Hematopoietic multipotent progenitor cell treated with erythropoietin and hydrocortisone succinate and interleukin-3 and kit ligand, for 4 days (in vitro differentiated cells): ENCODE results near the gene SGCD.
"Not testable (repeated sequence)": the region's sequence is repeated elsewhere in the genome, so short reads cannot be mapped to it uniquely, and the experiment has no call there.

Experiments
- DNase-seq: peaks from one replicate; pipeline ENCODE4 v3.0.0-alpha.2; 2015

The SGCD gene

DNA sequence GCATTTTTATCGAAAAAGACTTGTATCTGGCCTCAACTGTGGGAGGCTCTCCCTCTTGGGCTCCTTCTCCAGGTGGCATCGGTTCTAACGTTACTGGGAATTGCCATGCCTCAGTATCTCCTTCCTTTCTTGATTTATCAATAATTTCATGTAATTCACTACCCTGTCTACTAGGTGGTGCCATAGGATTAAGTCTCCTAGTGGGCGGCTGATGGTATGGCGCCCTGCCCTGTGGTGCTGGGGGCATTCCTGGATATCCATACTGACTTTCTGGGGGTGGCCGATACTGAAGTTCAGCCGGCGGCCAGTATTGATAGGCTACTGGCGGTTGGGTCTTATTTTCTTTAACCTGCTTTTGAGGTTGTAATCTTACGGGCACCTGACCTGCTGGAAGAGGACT, 337.9 kb downstream of the SGCD start:
- DNase-seq = not testable (repeated sequence)

DNA sequence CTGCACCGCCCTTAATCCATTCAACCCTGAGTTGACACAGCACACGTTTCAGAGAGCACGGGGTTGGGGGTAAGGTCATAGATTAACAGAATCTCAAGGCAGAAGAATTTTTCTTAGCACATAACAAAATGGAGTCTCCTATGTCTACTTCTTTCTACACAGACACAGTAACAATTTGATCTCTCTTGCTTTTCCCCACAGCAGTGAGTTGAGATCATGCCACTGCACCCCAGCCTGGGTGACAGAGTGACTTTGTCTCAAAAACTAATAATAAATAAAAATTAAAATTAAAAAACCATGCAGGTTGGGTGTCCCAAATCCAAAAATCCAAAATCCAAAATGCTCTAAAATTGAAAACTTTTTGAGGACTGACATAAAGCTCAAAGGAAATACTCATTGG, 339.7 kb downstream of the SGCD start:
- not testable (repeated sequence) for DNase-seq

DNA sequence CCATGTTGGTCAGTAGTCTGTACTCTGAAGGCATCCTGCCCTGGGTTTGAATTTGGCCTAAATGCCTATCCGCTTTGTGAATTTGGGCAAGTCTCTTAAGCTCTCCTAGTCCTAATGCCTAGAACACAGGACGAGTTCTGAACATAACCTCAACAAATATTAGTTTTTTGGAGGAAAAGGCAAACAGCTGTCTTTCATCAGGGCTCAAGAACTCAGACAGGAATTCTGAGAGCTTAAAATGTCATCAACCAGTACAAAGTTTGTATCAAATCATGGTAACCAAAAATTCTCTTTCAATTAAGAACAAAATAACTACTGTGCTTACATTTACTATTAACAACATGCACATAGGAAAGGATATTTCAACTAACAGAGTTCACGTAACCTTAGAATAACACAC, 340.7 kb downstream of the SGCD start:
- DNase-seq = no peak

DNA sequence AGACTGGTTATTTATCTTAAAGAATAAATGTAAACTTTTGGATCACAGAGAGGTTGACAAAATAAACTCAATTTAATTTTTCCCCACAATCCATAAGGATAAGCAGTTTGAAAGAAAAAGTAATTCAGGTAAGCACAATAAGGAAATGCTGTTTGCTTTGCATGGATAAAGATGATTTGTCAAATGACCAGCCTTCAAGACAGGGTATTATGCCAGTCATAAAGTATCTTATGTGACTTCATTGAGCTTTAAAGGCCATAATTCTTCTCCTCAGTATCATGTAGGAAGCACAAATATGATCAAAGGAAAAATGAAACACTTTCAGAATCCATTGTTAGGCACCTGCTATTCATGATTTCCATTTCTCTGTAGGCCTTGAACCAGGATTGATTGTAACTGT, 342.5 kb downstream of the SGCD start:
- no peak for DNase-seq

DNA sequence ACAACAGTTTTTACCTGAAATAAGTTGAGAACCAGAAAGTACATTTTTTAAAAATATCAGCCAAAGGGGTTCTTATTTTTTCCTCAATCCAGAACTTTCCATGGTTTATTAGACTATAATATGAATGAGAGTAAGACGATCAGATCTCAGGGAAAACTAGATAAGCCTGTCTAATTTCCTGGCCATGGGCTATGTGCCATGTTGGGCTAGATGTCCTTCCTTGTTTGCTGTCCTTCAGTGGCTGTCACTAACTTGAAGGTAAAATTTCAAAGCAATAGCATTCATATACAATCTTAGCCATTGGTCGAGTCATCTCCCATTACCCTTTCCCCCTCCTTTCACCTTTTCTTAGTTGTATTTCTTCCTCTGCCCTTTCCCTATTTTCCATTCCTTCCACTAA, 343.7 kb downstream of the SGCD start:
- no peak for DNase-seq

DNA sequence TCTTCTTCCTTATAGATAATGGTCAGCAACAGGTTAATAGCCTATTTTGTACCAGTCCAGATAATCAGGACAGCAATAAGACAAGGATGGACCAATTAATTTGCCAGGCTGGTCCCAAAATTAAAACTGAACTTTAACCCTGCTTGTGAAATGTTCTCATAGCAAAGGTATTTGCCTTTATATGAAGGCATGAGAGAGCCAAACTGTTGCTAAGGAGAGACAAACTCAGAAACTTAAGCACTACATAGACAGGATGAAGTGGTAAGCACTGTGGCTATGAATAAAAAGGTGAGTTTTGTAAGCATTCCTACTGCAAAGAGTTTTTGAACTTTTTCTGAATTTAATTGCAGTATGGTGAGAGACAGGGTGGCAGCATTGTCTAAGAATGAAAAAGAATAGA, 348.4 kb downstream of the SGCD start:
- no peak for DNase-seq

DNA sequence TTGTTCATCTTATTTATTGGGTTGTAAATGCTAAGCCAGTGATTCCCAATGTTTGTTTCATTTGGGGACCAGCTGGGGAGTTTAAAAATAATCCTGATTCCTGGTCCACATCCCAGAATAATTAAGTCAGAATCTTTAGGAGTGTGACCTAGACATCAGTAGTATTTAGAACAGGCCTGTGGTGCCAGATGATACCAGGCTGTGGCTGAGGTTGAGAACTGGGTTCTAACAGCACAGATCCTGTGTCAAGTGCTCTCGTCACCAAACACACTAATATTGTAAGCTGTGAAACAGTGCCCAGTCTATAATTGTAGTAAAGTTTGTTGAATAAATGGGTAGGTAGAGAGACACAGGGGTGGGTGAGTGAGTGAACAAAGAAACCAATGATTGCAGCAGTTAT, 351.0 kb downstream of the SGCD start:
- DNase-seq = no peak

DNA sequence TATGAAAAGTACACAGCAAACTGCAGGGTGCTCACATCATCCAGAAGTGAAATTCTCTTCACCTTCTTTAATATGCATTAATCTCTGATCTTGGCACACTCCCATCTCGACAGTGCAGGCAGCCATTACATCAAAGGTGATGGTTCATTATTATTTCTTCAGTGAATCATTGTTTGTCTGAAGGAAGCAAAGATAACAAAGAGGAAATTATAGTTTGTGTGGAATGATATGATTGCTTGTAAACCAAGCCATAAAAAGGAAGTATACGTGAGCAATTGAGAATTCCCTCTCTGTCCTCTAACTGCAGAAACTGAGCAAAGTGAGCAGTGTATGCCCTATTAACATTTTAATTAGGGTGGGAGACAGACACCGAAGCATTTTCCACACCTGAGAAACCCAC, 351.5 kb downstream of the SGCD start:
- DNase-seq = no peak

DNA sequence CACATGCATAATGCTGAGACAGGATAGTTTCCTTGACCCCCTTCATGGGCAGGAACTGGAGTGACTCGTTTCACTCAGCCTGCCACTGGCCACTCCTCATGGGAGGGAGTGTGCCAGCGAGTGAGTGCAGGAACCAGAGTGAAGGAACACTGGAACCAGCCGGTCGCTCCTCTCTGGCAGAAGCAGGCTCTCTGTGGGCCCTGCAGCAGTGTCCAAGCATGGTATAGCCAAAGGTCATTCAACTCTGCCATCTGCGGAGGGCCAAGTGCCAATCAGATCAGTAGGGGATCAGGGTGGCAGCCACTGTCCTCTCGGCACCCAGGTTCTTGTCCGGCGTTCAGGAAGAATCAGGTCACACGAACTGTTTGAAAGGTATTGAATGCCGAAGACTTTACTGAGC, 353.9 kb downstream of the SGCD start:
- DNase-seq = no peak

DNA sequence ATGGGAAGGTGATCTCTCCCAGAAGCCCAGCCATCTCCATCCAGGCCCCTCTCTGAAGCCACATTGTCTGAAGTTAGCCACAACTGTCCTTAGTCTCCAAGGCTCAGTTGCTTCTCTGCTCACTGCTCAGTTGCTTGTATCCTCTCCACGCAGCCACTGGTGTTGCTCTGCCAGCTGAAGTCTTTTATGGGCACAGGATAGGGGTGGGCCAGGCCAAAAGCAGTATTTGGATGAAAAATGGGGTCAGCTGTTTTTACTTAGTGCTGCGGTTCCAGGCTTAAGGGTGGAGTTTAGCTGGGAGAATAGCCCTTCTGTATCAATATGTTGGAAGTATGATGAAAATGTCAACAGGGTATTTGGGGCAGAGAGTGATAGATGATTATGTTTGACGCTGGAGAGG, 354.3 kb downstream of the SGCD start:
- no peak for DNase-seq

DNA sequence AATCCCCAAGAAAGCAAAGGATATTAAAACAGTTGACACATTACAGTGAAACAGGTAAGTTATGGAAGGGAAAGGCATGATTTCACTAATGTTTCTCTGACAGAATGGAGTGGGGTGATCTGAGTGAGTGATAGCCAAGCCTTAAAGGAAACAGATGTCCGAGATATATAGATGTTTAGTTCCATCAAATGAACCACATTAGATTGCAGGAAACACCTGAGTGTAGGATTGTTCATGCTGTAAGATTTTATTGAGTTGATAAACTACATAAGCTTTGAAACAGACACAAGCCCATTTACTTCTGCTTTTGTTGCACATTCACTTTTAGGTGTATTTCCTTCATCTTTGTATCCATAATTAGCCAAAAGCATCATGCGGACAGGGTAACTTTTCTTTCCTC, 356.0 kb downstream of the SGCD start:
- DNase-seq = no peak

DNA sequence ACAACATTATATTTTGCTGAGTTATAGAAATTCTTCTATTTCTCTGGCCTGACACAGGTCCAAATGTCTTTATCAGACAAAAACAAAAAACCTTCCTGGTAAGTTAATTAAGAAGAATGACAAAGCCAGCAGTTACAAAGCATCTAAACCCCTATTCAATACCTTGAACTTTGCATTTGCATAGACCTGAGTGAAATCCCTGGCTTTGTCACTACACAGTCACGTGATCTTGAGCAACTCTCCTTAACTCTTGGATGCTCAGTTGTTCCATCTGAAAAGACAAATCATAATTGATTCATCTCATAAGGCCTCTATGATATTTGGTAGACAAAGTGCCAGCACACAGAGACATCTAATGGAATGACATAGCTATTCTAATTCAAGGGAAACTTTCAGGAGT, 356.5 kb downstream of the SGCD start:
- no peak for DNase-seq

DNA sequence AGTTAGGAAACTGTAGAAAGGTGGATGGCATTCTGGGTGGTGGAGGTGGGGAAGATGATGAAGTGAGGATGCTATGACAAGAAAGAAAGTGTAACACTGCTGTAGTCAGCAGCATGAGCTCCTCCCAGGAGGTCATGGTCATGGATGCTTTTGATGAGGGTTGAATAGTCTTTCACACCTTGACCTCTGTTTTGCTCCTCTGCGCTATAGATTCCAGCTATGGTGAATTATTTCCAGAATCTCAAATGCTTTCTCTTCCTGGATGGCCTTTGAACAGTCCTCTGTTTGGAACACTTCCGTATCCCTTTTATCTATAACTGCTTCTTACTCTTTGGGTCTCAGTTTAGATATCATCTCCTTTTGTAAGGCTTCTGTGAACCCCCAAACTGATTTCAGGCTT, 357.3 kb downstream of the SGCD start:
- DNase-seq = no peak

DNA sequence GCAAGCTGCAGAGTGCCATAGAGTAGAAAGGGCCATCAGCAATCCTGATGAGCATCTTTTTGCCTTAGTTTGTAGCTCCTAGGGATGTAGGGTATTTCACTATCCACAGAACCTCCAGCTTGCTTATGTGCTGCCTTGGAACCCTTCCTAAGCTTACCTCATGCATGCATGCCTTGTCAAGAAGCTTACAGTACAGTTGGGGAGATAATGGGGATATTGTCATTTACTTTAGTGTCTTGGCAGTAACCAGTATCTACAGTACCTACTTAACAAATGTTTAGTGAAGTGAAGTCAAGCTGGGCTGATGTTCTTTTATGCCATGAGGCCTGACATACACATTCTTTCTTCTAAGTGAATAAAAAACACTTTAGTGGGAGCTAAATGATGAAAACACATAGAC, 358.5 kb downstream of the SGCD start:
- DNase-seq = no peak

DNA sequence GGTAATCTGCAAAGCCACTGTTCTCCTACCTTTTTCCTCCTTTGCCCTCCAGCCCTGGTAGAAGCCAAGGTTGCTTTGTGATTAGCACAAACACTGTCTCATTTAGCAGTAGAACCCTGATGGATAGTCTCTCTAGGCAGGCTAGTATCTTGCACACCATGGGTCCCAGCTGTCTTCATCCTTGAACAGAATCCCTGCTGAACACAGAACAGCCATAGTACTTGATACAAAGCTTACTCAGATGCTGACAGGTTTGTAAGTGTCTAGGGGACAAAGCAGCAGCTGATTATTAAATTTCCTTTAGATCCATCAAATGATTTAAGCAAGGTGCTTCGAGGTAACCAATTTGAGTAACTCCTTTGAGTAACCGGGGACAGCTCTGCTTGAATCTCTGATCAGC, 359.4 kb downstream of the SGCD start:
- DNase-seq = no peak

DNA sequence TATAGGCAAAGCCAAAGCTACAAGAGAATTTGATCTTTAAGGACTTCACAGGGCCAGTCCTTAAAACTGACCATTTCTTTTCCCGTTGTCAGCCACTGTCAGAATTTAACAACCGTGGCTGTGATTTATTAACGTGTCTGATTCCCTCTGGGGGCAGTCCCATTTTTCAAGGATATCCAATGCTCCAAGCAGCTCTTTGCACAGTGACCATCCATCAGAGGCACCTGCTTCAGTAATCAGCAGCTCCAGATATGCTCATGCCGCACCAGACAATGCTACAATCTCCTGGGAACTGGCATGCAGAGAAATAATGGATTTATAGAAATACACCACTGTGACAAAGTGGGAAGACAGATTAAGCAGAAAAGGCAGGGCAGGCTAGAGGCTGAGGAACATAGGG, 359.8 kb downstream of the SGCD start:
- DNase-seq = no peak

DNA sequence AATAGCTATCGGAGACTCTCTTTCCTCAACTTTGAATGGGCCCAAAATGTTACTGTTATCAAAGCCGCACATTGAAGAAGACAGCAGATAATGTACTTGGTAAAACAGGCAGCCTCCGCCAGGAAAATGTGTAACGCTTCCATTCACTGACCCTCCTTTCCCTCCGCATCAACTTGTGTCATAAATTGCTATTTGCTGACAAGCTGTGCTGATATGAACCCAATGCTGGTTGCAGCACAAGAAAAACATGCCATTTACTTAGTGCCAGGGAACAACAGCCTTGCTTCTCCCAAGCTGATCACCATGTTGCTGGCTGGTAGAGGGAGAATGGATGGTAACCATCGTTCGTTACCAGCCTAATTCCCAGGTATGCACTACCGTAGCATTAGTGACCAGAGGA, 360.6 kb downstream of the SGCD start:
- DNase-seq = no peak

DNA sequence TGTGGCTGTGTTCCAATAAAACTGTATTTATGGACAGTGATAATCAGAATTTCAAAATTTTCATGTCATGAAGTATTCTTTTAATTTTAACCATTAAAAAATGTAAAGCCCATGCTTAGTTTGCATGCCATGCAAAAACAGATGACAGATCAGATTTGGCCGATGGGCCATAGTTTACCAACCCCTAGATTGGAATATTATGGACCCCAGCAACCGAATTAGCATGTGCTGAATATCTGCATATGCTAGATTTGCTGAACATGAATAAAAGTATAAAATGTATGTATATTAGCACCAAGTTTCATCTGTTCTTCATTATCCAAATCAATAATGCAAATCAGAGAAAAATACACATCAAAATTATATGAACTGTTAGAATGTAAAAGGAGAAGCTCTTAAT, 364.6 kb downstream of the SGCD start:
- no peak for DNase-seq

DNA sequence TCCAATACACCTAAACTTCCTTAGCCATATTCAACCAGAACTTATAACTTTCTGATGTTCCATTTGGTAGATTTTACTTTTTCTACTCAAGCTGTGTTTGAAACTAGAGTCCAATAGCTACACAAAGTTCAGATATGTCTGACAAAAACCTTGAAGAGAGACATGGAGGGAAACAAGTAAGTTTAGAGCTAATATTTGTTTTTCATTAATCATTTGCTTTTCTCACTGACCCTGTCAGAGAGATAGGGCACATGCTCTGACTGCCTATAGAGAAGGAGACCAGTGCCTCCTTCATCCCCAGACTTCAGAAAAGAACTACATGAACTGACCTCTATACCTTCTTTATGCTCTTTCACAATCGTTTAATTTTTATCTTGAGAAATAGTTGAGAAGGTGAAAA, 366.1 kb downstream of the SGCD start:
- DNase-seq = no peak

DNA sequence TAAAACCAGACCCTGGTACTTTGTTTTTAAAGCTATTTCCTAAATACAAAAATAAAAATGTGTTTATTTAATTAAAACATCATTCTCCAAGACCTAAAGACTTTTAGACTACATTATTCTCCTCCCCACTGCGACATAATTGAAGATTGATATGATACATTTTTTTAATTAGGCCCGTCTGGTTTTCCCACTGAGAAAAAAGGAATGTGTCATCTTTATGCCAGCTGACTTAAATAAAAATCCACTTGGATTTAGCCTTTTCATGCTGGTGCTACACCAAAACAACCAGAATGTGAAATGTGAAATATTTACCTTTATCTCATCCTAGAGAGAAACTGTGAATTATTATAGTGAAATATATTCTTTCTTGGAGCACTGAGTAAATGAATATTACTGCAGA, 367.6 kb downstream of the SGCD start:
- DNase-seq = no peak

DNA sequence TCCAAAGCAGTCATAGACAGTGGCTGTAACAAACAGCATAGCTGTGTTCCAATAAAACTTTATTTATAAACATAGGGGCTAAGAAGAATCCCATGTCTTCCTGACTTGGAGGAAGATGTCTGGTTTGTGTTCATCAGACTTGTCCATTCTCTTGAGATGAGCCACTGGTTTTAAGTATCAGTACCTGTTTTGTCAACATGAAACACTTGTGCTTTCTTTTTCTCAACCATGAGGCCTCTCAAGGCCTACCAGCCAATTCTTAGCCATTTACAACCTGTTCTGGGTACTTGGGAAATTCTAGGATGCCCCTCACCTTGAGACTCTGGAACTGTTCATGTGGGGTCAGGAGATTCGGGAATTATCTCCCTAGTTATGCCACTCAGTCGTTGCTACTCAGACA, 368.8 kb downstream of the SGCD start:
- DNase-seq = no peak

DNA sequence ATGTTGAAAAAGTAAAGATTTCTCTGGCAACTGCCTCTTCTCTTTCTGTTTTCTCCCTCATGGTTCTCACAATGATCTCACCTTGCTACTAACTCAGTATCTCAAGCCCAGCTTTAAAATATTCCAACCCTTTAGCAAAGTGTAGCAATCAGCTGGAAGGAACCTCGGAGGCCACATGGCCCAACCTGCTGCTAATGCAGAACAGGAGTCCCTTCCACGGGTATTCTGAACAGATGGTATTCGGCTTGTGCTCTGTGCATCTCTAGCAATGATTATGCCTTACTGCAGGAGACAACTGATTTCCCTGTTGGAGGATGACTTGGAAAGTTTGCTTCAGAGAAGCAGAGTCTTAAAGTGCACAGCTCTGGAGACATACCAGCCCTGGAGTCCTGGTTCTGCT, 371.4 kb downstream of the SGCD start:
- no peak for DNase-seq

DNA sequence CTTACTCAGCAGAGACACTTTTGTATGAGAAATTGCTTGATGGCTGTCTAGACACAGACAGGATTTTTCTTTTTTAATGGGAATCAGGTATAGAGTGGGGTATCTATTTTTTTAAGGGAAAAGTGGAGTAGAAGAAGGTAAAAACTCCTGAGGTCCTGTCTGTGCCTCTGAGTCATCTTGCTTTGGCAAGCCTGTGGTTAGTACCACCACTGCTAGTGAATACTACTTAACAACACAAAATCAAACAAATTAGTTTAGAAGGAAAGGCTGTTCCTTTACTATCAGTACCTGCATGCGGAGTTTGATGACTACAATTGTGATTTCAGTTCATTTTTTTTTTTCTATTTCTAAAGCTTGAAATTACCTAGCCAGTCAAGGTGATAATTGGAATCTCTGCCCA, 372.2 kb downstream of the SGCD start:
- no peak for DNase-seq

DNA sequence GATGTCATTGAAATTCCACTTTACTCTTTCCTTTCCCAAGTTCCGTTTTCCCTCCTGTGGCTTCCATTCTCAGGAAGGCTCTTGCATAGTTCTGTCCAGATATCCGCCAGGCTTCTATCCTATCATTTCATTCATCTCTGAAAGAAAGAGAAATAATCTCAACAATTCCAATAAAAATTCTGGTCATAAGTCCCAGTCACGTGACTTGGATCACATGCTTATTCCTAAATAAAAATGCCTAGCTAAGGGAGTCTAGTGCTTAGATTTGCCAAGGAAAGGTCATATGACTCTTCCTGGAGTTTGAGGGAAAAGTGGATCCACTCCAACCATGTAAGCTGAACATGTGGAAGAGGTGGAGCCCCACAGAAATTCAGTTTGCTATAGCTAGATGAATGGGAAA, 377.2 kb downstream of the SGCD start:
- DNase-seq = no peak

DNA sequence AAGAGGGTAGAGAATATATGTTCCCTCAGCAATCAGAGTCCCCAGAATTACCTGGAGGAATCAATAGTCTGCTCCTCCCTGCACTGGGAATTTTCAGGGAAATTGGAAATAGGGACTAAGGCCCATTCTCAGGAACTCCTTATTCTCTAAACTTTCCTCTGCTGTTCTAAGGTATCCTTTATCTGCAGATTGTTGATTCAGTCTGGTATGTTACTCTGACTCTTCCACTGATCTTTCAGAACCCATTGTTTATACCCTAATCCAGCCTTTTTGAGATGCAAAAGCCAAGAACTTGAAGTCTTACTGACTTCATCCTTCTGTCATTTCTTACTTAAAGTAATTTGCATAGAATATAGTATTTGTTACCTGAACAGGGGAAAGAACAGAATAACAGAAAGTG, 379.7 kb downstream of the SGCD start:
- no peak for DNase-seq

DNA sequence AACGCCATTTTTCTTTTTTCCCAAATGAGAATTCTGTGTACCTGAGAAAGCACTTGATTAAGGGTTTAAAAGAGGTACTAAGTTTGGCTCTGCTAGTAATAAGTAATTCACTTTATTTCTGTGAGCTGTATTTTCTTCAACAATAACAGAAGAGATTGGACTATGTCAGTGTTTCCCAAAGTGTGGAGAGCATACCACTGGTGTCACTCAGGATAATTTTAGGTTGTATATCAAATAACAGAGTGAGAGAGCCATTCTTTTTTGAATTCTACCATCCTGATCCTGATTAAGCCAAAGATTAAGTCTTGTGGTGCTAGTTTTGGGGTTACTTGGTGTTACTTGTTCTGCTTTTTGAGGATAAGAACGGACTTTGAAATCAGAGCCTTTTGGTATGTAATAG, 380.8 kb downstream of the SGCD start:
- DNase-seq = no peak

DNA sequence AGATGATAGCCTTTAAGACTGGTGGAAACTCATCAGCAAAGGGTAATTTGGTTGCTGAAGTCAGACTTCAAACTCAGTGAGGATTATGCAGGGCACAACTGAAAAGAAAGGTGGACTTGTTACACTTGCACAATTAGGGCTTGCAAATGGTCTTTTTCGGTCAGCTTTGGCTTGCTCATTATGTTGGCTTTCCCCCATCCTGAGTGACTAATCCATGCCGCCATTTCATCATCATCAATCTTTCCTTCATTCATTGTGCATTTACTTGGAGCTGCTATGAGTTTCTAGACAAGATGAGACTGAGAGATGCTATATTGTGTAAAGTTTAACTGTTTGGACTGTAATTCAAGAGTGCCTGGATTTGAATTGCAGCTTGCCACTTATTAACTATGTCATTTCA, 388.3 kb downstream of the SGCD start:
- DNase-seq = no peak
